Measurements from ENCODE around the gene FAM241B.

The FAM241B gene

GRCh38 chr10:69634759-69635425 is 4.8 kb downstream of the FAM241B start:
- no peak for DNase-seq (ENCODE audit: low spot score)

DNA sequence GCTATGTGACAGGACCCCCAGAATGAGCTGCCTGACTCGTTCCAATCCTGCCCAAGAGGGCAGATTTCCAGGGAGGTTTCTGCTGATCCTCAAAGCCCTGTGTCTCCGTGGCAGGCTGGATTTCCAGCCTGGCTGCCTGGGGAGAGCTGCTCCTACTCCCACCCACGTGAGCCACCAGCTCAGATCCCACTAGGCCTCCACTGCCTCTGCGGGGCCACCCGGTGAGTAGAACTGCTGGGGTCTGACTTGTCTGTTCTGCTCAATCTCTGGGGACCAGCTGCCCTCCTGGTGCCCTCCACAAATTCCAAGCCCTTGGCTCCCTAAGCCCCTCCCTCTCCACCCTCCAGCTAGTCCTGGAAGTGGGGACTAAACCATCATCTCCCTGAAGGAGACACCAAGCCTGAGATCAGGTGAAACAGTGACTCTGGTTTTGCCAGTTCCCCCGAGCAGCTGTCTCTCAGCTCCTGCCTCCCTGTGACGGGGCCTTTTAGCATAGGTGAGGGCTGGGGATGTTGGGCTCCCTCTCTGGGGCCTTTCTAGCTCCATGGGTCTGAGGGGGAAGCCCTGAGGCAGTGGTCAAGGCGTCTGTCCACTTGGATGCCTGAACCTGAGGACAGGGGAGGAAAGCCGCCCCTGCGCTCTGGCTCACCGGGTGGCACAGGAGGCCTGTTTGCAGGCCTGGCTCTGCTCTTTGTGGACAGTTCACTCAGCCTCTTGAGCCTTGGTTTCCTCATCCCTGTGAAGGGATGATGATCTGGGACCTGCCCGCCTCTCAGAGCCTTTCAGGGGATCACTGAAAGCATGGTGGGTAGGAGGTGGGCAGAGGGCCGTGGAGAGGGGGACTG is 5.6 kb downstream of the FAM241B start:
- no peak for DNase-seq (ENCODE audit: low spot score)

DNA sequence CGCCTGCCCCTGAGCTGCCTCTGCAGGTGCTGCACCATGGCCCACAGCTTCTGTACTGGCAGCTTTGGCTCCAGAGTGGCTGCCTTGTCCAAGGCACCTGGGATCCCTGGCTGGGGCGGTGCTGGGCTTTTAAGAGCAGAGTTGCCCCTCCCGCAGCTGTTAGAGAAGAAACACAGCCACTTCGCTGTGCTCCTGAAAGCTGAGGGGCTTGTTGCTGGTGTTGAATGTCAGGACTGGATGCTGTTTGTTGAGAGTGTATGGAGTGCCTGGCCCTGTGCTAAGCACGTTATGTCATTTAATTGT is 6.2 kb downstream of the FAM241B start:
- no peak for DNase-seq (ENCODE audit: low spot score)

- peak; percentile 23 for DNase-seq (ENCODE audit: low spot score)
Measured at GRCh38 chr10:69636626-69637605, 6.9 kb downstream of the FAM241B start.

DNA sequence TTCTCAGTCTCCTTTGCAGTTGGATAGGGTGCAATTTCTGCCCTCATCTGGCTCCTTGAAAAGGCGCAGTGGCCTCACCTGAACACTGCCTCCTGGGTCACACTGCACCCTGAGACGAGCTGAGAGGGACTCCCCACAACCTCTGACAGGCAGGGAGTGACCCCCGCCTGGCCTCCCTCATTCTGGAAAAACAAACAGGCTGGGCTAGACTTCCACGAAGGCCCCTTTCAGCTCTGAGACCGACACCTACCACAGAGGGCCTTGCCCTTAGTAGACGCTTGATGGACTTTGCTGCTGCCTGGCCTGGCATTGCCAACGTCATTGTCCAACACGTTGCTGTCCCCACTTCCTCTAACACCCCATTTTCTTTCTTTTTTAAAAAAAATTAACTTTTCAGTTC is 8.6 kb downstream of the FAM241B start:
- no peak for DNase-seq (ENCODE audit: low spot score)

DNA sequence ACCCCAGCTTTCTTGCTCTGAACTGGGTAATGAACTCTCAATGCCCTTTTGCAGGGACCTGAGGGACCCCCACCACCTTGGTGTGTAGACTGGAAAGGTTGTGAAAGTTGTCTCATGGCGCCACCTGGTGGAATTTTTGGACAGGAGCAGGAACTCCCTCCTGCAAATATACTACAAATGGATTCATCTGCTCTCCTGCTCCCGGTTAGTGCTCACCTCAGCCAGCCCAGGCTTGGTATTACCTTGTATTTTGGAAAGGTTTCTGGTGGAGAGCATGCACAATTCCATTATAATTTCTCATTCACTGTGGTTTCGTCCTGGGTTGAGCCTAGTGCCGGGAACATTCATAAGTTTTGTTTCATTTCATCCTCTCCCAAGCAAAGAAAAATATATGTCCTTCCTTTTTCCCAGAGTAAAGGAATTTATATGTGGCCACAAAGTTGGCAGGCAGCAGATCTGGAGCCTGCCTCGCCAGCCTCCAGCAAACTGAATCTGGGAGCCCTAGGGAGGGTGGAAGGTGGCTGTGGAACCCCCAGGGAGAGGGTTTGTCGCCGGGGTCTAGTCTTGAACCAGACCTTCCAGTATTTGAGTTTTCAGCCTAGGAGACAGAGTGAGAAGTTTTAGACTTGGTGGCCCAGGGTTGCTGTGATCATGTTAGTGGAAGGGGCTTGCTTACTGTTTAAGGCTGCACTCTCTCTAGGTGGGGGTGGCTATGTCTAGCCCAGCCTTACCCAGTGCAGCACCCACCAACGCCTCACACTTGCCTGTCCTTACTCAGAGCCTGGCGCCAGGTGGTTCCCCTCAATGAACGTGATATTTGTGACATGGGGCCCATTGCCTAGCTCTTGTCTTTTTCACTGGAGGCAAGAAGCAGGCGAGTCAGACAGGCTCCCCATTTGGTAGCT is 9.5 kb downstream of the FAM241B start:
- DNase-seq (ENCODE audit: low spot score) = peak; percentile 72

- no peak for DNase-seq (ENCODE audit: low spot score)
Measured at GRCh38 chr10:69640196-69640980, 10.3 kb downstream of the FAM241B start.

- DNase-seq (ENCODE audit: low spot score) = no peak
Measured at GRCh38 chr10:69641261-69641980, 11.4 kb downstream of the FAM241B start.

- no peak for DNase-seq (ENCODE audit: low spot score)
Measured at GRCh38 chr10:69642747-69643146, 12.7 kb downstream of the FAM241B start.

DNA sequence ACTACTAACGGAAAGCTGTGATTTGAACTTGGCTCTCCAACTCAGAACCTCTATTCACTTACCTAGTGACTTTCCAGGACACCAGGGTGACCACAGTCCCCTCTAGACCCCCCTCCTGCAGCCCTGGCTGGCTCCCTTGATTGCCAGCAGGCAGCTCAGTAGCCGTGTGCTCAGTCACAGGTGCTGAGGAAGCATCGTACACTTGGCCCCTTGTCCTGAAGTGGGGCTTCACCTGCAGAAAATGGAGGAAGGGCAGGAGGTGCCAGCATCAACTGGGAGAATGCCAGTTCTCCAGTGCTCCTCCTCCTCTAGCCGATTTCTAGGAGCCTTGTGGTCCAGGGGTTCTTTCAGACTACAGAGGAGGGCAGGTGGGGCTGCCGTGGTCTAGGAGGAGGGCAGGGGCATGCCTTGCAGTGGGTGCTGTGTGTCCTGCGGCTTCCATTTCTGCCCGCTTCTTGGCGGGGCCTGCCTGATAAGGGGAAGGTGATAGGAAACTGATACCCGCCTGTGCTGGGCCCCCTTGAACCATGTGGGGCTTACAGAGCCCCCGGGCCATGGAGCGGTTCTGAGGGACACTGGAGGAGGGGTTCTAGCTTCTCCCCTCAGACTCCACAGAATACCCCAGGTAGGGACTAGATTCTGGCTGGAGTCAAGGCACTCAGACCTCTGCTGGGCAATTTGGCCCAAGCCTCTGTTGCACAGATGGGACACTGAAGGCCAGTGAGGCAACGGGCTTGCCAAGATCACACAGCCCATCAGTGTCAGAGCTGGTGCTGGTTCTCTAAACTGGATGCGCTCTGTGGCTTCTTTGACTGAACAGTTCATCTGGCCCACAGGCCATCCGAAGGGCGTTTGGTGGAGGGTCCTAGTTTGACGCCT is 14.0 kb downstream of the FAM241B start:
- no peak for DNase-seq (ENCODE audit: low spot score)

DNA sequence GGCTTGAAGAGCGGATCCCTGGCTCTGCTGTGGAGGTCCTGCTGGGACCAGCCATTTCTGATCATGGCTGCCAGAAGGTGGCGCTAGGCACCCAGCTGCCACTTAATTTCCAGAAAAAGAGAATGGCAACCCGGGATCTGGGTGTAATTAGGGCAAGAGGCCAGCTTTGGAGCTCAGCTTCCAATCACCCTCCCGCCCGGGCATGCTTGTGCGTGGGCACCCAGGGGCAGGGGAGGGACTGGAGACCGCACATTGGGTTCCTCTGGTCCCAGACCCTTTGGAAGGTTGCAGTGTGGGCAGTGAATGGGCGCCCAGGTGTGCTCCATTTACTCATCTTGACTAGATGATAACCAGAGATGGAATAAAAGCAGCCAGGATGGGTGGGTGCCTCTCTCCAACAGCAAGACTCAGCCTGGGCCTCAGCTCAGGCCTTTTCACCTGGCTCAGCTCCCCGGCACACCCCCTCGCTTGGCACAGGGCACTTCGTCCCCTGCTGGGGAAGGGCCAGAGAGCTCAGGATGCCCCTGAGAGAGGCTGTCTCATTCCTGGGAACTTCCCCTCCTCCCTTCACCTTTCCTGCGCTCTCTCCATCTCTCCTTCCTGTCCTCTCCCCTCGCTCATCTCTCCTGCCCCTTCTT is 14.7 kb downstream of the FAM241B start:
- DNase-seq (ENCODE audit: low spot score) = peak; percentile 21

DNA sequence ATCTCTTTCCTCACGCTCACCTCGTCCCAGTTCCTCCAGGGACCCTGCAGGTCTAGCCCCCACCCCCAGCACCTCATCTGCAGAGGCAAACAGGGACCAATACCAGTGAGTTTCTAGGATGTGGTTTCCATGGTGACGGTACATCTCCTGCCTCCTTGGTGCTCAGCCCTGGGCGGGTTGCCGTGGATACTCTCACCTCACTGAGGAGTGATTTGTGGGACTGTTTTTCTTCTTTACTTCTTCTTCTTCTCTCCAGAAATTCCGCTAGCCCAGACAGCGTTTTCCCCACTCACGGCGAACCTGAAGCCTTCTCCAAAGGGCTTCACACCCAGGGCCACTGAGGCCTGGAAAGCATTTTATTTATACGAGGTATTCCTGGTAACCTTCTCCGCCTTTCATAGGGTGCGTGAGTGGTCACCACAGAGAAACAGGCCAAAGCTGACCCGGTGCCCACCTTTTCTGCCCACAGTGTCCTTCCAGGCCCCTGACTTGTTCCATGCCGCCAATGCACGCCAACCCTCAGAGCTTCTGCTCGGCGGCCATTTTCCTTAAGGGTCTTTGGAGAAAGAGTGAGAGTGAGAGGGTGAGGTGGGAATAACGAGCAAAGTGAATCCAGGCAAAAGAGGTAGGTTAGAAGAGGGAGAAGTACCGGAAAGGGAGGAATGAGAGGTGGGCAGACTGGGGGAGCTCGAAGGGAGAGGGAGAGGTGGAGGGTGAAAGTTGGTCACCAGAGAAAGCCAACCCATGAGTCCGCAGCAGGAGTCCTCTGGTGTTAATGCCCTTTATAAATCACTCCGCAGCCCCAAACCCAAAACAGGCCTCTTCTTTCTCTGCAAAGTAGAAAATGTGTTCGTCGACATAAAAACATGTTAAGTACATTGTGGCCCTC is 15.5 kb downstream of the FAM241B start:
- DNase-seq (ENCODE audit: low spot score) = no peak

GRCh38 chr10:69646185-69647060 is 16.4 kb downstream of the FAM241B start:
- DNase-seq (ENCODE audit: low spot score) = no peak

DNA sequence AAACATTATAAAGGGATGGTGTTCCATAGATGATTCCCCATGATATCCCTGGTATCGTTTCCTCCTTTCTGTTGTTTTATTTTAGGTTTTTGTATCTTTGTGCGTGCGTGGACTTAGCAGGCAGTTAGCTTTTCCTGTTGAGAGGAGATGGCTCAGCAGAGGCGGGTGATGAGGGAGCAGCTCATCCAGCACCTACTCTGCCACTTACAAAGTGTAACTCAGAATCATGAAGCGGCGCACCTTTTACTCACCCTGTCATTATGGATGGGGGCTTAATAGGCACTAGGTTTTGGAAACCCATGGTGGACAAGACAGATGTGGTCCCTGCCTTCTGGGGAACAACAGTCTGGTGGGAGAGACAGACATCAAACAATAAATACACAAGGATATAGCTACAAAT is 17.1 kb downstream of the FAM241B start:
- no peak for DNase-seq (ENCODE audit: low spot score)

DNA sequence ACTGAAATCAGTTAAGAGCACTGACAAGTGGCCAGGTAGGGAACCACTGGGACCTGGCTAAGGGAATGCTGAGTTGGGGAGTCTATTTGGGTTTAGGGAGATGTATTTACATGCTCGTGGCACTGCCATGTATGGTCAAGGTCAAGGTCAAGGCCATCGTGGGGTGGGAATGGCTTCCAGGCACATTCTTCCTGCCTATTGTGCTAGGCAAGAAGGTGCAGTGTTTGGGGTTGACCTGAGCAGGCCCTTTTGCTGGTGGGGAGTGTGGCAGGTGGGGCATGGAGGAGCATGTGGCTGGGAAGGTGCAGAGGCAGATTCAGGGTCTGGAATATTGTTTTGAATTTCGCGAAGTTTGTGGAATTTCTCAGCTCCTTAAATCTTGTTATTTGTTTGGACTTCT is 17.8 kb downstream of the FAM241B start:
- DNase-seq (ENCODE audit: low spot score) = no peak

DNA sequence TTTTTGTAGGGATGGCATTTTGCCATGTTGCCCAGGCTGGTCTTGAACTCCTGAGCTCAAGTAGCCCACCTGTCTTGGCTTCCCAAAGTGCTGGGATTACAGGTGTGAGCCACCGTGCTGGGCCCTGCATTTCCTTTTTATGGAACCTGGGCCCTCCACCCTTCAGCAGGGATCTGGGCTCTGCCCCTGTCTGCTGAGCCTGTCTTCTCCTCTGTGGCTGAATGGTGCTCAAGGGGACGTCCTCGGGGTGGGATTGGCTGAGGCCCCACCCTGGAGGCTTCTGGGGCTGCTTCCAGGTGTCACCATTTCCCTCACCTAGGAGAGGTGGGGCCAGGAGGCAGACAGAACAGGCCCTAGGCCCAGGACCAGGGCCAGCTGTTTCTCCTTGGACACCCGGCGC is 18.4 kb downstream of the FAM241B start:
- no peak for DNase-seq (ENCODE audit: low spot score)
